ENCODE measurements around the gene TCEAL9. TPM values are rescaled to one million over a fixed set of nuclear protein-coding genes. Genes with fewer than 3 reads are reported as not detected.

Gene TCEAL9
- total RNA-seq, 2 donors from 2014 or later, result 97.6 to 125 TPM

GRCh38 chrX:103344606-103345005 lies 11.7 kb upstream of the TCEAL9 start:
- Mint-ChIP-seq H3K27me3 (ENCODE audit: insufficient read depth) (peaks cover 17% of the 10 kb centered on the region), H3K4me3 (no peak overlapping the region), H3K4me1 (peaks cover 15% of the 10 kb centered on the region), H3K9me3 (peaks cover 8% of the 10 kb centered on the region), H3K36me3 (ENCODE audit: low read depth) (no peaks in the 10 kb centered on the region), H3K27ac (no peak overlapping the region)
- Histone ChIP-seq H3K4me1 (ENCODE audit: control insufficient read depth, insufficient read depth, low read length) (no peaks in the 10 kb centered on the region), H3K27me3 (ENCODE audit: control insufficient read depth, insufficient read depth, low read length, poor library complexity, severe bottlenecking) (no peaks in the 10 kb centered on the region), H3K4me3 (ENCODE audit: low read length) (peak overlapping the region; percentile 18), H3K9ac (ENCODE audit: extremely low read depth, low read length, poor library complexity, severe bottlenecking) (no peak overlapping the region), H3K36me3 (ENCODE audit: control insufficient read depth, insufficient read depth, low read length) (no peaks in the 10 kb centered on the region), H3K27ac (ENCODE audit: low read depth, low read length) (no peak overlapping the region), H3K9me3 (ENCODE audit: control insufficient read depth, low read length) (no peaks in the 10 kb centered on the region)
- TF ChIP-seq CTCF (conservative IDR thresholded peaks at IDR 0.05), result no peak
- DNase-seq, result no peak
- WGBS, 2 experiments (ENCODE audit: insufficient coverage in 1 of 2, insufficient read length in 1 of 2), result 100% methylated on average over 1 of the region's 2 CpGs; no CpG with 5 or more reads in 1 of the 2 experiments

GRCh38 chrX:103347682-103348397 lies 8.5 kb upstream of the TCEAL9 start:
- Mint-ChIP-seq H3K36me3 (ENCODE audit: low read depth) (no peaks in the 10 kb centered on the region), H3K27ac (no peak overlapping the region), H3K27me3 (ENCODE audit: insufficient read depth) (peaks cover 17% of the 10 kb centered on the region), H3K4me3 (peak overlapping the region; percentile 49), H3K4me1 (peaks cover 21% of the 10 kb centered on the region), H3K9me3 (peaks cover 10% of the 10 kb centered on the region)
- TF ChIP-seq CTCF (conservative IDR thresholded peaks at IDR 0.05), result peak; percentile 27
- H3K9me3 ChIP-seq (ENCODE audit: control insufficient read depth, low read length), result no peaks in the 10 kb centered on the region
- H3K36me3 ChIP-seq (ENCODE audit: control insufficient read depth, insufficient read depth, low read length), result no peaks in the 10 kb centered on the region
- no peak overlapping the region for H3K9ac ChIP-seq (ENCODE audit: extremely low read depth, low read length, poor library complexity, severe bottlenecking)
- peak; percentile 80 for DNase-seq
- no peak overlapping the region for H3K27ac ChIP-seq (ENCODE audit: low read depth, low read length)
- H3K4me3 ChIP-seq (ENCODE audit: low read length), result no peak overlapping the region
- 86% methylated on average over 8 to 29 of the region's 29 CpGs for WGBS, 2 experiments (ENCODE audit: insufficient coverage in 1 of 2, insufficient read length in 1 of 2)
- no peaks in the 10 kb centered on the region for H3K4me1 ChIP-seq (ENCODE audit: control insufficient read depth, insufficient read depth, low read length)
- no peaks in the 10 kb centered on the region for H3K27me3 ChIP-seq (ENCODE audit: control insufficient read depth, insufficient read depth, low read length, poor library complexity, severe bottlenecking)

GRCh38 chrX:103356858-103357257 lies 552 bp downstream of the TCEAL9 start:
- Histone ChIP-seq H3K9me3 (ENCODE audit: control insufficient read depth, low read length) (no peaks in the 10 kb centered on the region), H3K27me3 (ENCODE audit: control insufficient read depth, insufficient read depth, low read length, poor library complexity, severe bottlenecking) (no peaks in the 10 kb centered on the region), H3K4me1 (ENCODE audit: control insufficient read depth, insufficient read depth, low read length) (peaks cover 2% of the 10 kb centered on the region), H3K36me3 (ENCODE audit: control insufficient read depth, insufficient read depth, low read length) (peaks cover 9% of the 10 kb centered on the region), H3K4me3 (ENCODE audit: low read length) (peak overlapping the region; percentile 95), H3K27ac (ENCODE audit: low read depth, low read length) (peak overlapping the region; percentile 80), H3K9ac (ENCODE audit: extremely low read depth, low read length, poor library complexity, severe bottlenecking) (peak overlapping the region; percentile 93)
- Mint-ChIP-seq H3K4me1 (peaks cover 23% of the 10 kb centered on the region), H3K9me3 (peaks cover 10% of the 10 kb centered on the region), H3K4me3 (peak overlapping the region; percentile 97), H3K27me3 (ENCODE audit: insufficient read depth) (peaks cover 1% of the 10 kb centered on the region), H3K27ac (peak overlapping the region; percentile 98), H3K36me3 (ENCODE audit: low read depth) (peaks cover 8% of the 10 kb centered on the region)
- 0% methylated on average over 10 of the region's 13 CpGs; no CpG with 5 or more reads in 1 of the 2 experiments for WGBS, 2 experiments (ENCODE audit: insufficient coverage in 1 of 2, insufficient read length in 1 of 2)
- DNase-seq, result peak; percentile 79
- no peak for TF ChIP-seq CTCF (conservative IDR thresholded peaks at IDR 0.05)

All from endodermal cell (in vitro differentiated cells).